ENCODE results near the gene ADD2. TPM values are rescaled to one million over a fixed set of nuclear protein-coding genes. Genes with fewer than 3 reads are reported as not detected.
A peak's percentile ranks its signal among the peaks of the same experiment; 100 is the strongest.

Gene ADD2
- total RNA-seq, 4 donors from 2014 or later = 1.9 to 6.5 (median 3.1) TPM

- H3K27ac ChIP-seq = no peak overlapping the region
- H3K4me1 ChIP-seq = peaks cover 0 to 5% of the 10 kb centered on the region in 2 donors
- 92 to 100% methylated on average over 2 of the region's 2 CpGs for WGBS, 2 donors
- DNase-seq = no peak
- no peaks in the 10 kb centered on the region for H3K9me3 ChIP-seq
- no peak for TF ChIP-seq CTCF (IDR thresholded peaks at IDR 0.05)
- no peak for TF ChIP-seq POLR2A (IDR thresholded peaks at IDR 0.05)
- H3K27me3 ChIP-seq = no peaks in the 10 kb centered on the region
- intact Hi-C loops (cut with DNase I) = no loop called here
- no peaks in the 10 kb centered on the region for H3K36me3 ChIP-seq
- H3K4me3 ChIP-seq (replicated peaks in 1 of 3) = no peak overlapping the region
Measured at GRCh38 chr2:70675862-70676261, 92.1 kb downstream of the ADD2 start.

GRCh38 chr2:70674636-70675430 is 93.2 kb downstream of the ADD2 start:
- no peak overlapping the region for H3K27ac ChIP-seq
- TF ChIP-seq POLR2A (IDR thresholded peaks at IDR 0.05) (no peak), CTCF (IDR thresholded peaks at IDR 0.05) (no peak)
- H3K9me3 ChIP-seq = no peaks in the 10 kb centered on the region
- no peaks in the 10 kb centered on the region for H3K27me3 ChIP-seq
- H3K4me3 ChIP-seq (replicated peaks in 1 of 3) = no peak overlapping the region
- H3K36me3 ChIP-seq = no peaks in the 10 kb centered on the region
- peaks cover 0 to 5% of the 10 kb centered on the region in 2 donors for H3K4me1 ChIP-seq
- intact Hi-C loops (cut with DNase I) = no loop called here
- 93 to 96% methylated on average over 11 of the region's 11 CpGs for WGBS, 2 donors
- no peak for DNase-seq

GRCh38 chr2:70673041-70673647 is 94.9 kb downstream of the ADD2 start:
- Histone ChIP-seq H3K27ac (no peak overlapping the region), H3K4me1 (peaks cover 12% of the 10 kb centered on the region in 2 donors), H3K4me3 (replicated peaks in 1 of 3) (no peak overlapping the region), H3K9me3 (no peaks in the 10 kb centered on the region), H3K36me3 (no peaks in the 10 kb centered on the region), H3K27me3 (no peaks in the 10 kb centered on the region)
- TF ChIP-seq CTCF (IDR thresholded peaks at IDR 0.05) (no peak), POLR2A (IDR thresholded peaks at IDR 0.05) (peak in 1 of 2 donors; percentile 39)
- intact Hi-C loops (cut with DNase I) = no loop called here
- 56 to 57% methylated on average over 7 of the region's 7 CpGs for WGBS, 2 donors
- no peak for DNase-seq

DNA sequence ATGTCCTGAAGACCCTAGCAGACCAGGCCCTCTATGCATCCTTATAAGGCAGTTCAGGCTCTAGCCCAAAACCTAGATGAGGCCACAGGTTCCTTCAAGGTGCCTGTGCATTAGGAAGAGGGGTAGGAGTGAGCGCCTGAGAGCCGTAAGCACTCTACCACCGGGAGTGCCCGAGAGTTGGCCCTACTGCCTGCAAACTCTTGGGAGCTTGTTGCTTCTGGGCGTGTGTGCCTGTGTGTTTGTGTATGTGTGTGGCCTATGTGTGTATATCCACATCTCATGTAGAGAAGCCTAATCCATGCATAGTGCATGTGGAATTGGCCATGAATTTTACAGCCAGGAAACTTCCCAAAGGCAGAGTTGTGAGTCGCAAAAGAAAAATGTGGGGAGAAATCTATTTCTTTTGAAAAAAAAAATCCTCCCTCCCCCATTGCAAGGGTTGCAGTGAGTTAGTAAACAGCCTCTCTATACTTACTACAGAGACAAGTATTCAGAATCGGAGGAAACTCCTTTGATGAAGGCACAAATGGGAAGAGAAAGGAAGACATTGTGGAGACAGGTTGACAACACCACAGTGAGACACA is 96.8 kb downstream of the ADD2 start:
- intact Hi-C loops (cut with DNase I) = no loop called here
- no peak overlapping the region for H3K4me3 ChIP-seq (replicated peaks in 1 of 3)
- TF ChIP-seq POLR2A (IDR thresholded peaks at IDR 0.05) (no peak), CTCF (IDR thresholded peaks at IDR 0.05) (no peak)
- peaks cover 14 to 22% of the 10 kb centered on the region in 2 donors for H3K4me1 ChIP-seq
- 87 to 97% methylated on average over 6 to 7 of the region's 7 CpGs for WGBS, 2 donors
- H3K36me3 ChIP-seq = no peaks in the 10 kb centered on the region
- DNase-seq = no peak
- H3K27ac ChIP-seq = no peak overlapping the region
- no peaks in the 10 kb centered on the region for H3K27me3 ChIP-seq
- H3K9me3 ChIP-seq = no peaks in the 10 kb centered on the region

DNA sequence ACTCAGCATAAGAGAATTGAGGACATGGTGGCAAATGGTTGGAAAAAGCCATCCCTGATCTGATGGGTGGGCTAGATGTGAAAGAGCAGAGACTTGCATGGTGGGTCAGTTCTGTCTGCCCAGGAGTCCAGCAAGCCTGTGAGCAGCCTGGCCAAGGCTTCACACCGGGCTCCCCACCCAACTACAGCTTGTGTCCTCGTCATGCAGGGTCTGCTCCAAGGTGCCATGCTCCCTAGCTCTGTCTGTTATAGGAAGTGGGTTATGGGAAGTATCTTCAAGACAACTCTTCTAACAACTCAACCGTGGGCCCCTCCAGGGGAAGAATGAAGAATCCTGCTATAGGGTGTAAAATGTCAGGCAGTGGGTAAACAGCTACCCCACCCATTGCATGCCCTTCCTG is 97.4 kb downstream of the ADD2 start:
- Histone ChIP-seq H3K4me3 (replicated peaks in 1 of 3) (no peak overlapping the region), H3K9me3 (no peaks in the 10 kb centered on the region), H3K27me3 (no peaks in the 10 kb centered on the region), H3K4me1 (peaks cover 14 to 22% of the 10 kb centered on the region in 2 donors), H3K27ac (no peak overlapping the region), H3K36me3 (no peaks in the 10 kb centered on the region)
- no peak for TF ChIP-seq CTCF (IDR thresholded peaks at IDR 0.05)
- no peak for TF ChIP-seq POLR2A (IDR thresholded peaks at IDR 0.05)
- intact Hi-C loops (cut with DNase I) = no loop called here
- 81 to 89% methylated on average over 3 of the region's 3 CpGs for WGBS, 2 donors
- no peak for DNase-seq

Data from thyroid gland (tissue), 4 donors.